Astrocyte (in vitro differentiated cells and primary cell): ENCODE results near the gene NCOA1. TPM values are rescaled to one million over a fixed set of nuclear protein-coding genes. Genes with fewer than 3 reads are reported as not detected.

ENCODE experiments used
- DNase-seq: peaks from one replicate; pipeline ENCODE4 v3.0.0-alpha.2; 2010; ENCODE audit warnings: low read depth
- FAIRE-seq: peaks from 2 replicates; lab custom pipeline; 2011; peaks lifted over from hg19 to GRCh38; lab: Jason Lieb, UNC
- H2AFZ ChIP-seq: 2 replicates; pipeline ENCODE4 v1.6.0; 2012; ENCODE audit warnings: low read depth, low read length, inconsistent platforms
- H3K27ac ChIP-seq: 2 replicates; pipeline ENCODE4 v1.5.1; 2011; ENCODE audit warnings: low read depth, low read length, inconsistent platforms
- H3K27me3 ChIP-seq: 2 replicates; pipeline ENCODE4 v1.6.0; 2011; ENCODE audit warnings: low read length, inconsistent platforms; ENCODE audit not compliant: insufficient read depth
- H3K36me3 ChIP-seq: 2 replicates; pipeline ENCODE4 v1.5.1; 2011; ENCODE audit warnings: low read length, inconsistent platforms; ENCODE audit not compliant: insufficient read depth
- H3K4me1 ChIP-seq: 2 replicates; pipeline ENCODE4 v1.5.1; 2011; ENCODE audit warnings: low read length, inconsistent platforms; ENCODE audit not compliant: insufficient read depth
- H3K4me2 ChIP-seq: 2 replicates; pipeline ENCODE4 v1.6.0; 2012; ENCODE audit warnings: low read length, inconsistent platforms
- H3K4me3 ChIP-seq: 2 replicates; pipeline ENCODE4 v1.5.1; 2011; ENCODE audit warnings: low read depth, mild to moderate bottlenecking, low read length, inconsistent platforms; ENCODE audit not compliant: insufficient read depth
- H3K79me2 ChIP-seq: 2 replicates; pipeline ENCODE4 v1.6.0; 2012; ENCODE audit warnings: mild to moderate bottlenecking, low read length, inconsistent platforms; ENCODE audit not compliant: insufficient read depth
- H3K9ac ChIP-seq: 2 replicates; pipeline ENCODE4 v1.6.0; 2012; ENCODE audit warnings: mild to moderate bottlenecking, low read length, inconsistent platforms
- H3K9me3 ChIP-seq: 2 replicates; pipeline ENCODE4 v1.5.1; 2012; ENCODE audit warnings: low read depth, mild to moderate bottlenecking, low read length, inconsistent platforms; ENCODE audit not compliant: insufficient read depth
- H4K20me1 ChIP-seq: 2 replicates; pipeline ENCODE4 v1.6.0; 2012; ENCODE audit warnings: low read length, inconsistent platforms; ENCODE audit not compliant: insufficient read depth
- H3K27ac Mint-ChIP-seq: one replicate; pipeline ENCODE4 v1.8.0; 2021; ENCODE audit warnings: mild to moderate bottlenecking, mixed read lengths; ENCODE audit not compliant: unreplicated experiment
- H3K27me3 Mint-ChIP-seq: one replicate; pipeline ENCODE4 v1.8.0; 2021; ENCODE audit warnings: low read depth, mixed read lengths; ENCODE audit not compliant: unreplicated experiment
- H3K36me3 Mint-ChIP-seq: one replicate; pipeline ENCODE4 v1.8.0; 2021; ENCODE audit warnings: low read depth, mixed read lengths; ENCODE audit not compliant: unreplicated experiment
- H3K4me1 Mint-ChIP-seq: one replicate; pipeline ENCODE4 v1.8.0; 2021; ENCODE audit warnings: low read depth, mixed read lengths; ENCODE audit not compliant: unreplicated experiment
- H3K4me3 Mint-ChIP-seq: one replicate; pipeline ENCODE4 v1.8.0; 2021; ENCODE audit warnings: mild to moderate bottlenecking, moderate library complexity, mixed read lengths; ENCODE audit not compliant: unreplicated experiment
- H3K9me3 Mint-ChIP-seq: one replicate; pipeline ENCODE4 v1.8.0; 2021; ENCODE audit warnings: mild to moderate bottlenecking, mixed read lengths; ENCODE audit not compliant: unreplicated experiment
- EZH2 ChIP-seq: IDR thresholded peaks from 2 replicates; pipeline ENCODE4 v1.6.1; 2012; ENCODE audit warnings: mild to moderate bottlenecking, low read length, inconsistent platforms; ENCODE audit not compliant: insufficient read depth
- total RNA-seq: library from RNA; stranded (reverse); gene quantifications from 2 replicates; pipeline ENCODE4 v1.2.1, GENCODE V29; 2021
- TF ChIP-seq, protein P1 (sequence below): IDR thresholded peaks from 2 replicates; pipeline ENCODE4 v1.5.1; 2011; ENCODE audit warnings: low read depth, mild to moderate bottlenecking, inconsistent platforms, low read length, moderate library complexity; ENCODE audit not compliant: insufficient read depth

Gene NCOA1
- total RNA-seq, 1 donor from 2014 or later, result 14.7 TPM

DNA sequence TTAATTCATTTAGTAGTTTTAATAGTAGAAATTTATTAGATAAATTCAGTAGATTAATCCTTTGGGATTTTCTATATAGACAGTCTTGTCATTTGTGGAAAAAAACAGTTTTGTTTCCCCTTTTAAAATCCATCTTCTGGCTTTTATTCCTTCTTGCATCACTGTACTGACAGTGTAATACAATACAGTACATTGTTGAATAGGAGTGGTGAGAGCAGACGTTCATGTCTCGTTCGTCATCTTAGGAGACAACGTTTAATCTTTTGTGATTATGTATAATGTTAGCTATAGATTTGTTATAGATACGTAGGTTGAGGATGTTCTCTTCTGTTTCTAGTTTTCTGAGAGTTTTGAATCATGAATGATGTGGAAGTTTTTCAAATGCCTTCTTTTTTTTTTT, 61.8 kb downstream of the NCOA1 start:
- H3K27me3 Mint-ChIP-seq, result no peaks in the 10 kb centered on the region
- H3K27me3 ChIP-seq, result no peaks in the 10 kb centered on the region
- no peak for DNase-seq
- no peak overlapping the region for H3K4me3 Mint-ChIP-seq
- peaks cover 8% of the 10 kb centered on the region for H3K36me3 Mint-ChIP-seq
- FAIRE-seq, result no peak
- no peaks in the 10 kb centered on the region for H3K4me1 ChIP-seq
- TF ChIP-seq, protein P1, sequence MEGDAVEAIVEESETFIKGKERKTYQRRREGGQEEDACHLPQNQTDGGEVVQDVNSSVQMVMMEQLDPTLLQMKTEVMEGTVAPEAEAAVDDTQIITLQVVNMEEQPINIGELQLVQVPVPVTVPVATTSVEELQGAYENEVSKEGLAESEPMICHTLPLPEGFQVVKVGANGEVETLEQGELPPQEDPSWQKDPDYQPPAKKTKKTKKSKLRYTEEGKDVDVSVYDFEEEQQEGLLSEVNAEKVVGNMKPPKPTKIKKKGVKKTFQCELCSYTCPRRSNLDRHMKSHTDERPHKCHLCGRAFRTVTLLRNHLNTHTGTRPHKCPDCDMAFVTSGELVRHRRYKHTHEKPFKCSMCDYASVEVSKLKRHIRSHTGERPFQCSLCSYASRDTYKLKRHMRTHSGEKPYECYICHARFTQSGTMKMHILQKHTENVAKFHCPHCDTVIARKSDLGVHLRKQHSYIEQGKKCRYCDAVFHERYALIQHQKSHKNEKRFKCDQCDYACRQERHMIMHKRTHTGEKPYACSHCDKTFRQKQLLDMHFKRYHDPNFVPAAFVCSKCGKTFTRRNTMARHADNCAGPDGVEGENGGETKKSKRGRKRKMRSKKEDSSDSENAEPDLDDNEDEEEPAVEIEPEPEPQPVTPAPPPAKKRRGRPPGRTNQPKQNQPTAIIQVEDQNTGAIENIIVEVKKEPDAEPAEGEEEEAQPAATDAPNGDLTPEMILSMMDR, result no peak
- TF ChIP-seq EZH2, result no peak
- H3K9me3 ChIP-seq, result no peaks in the 10 kb centered on the region
- no peak overlapping the region for H3K4me2 ChIP-seq
- H3K9me3 Mint-ChIP-seq, result peaks cover 13% of the 10 kb centered on the region
- H3K27ac ChIP-seq, result no peak overlapping the region
- H3K27ac Mint-ChIP-seq, result no peak overlapping the region
- H2AFZ ChIP-seq, result no peak overlapping the region
- H3K9ac ChIP-seq, result no peak overlapping the region
- H3K4me1 Mint-ChIP-seq, result no peaks in the 10 kb centered on the region
- peaks cover 4% of the 10 kb centered on the region for H3K36me3 ChIP-seq
- H3K79me2 ChIP-seq, result peaks cover 3% of the 10 kb centered on the region
- H4K20me1 ChIP-seq, result no peaks in the 10 kb centered on the region
- H3K4me3 ChIP-seq, result no peak overlapping the region

DNA sequence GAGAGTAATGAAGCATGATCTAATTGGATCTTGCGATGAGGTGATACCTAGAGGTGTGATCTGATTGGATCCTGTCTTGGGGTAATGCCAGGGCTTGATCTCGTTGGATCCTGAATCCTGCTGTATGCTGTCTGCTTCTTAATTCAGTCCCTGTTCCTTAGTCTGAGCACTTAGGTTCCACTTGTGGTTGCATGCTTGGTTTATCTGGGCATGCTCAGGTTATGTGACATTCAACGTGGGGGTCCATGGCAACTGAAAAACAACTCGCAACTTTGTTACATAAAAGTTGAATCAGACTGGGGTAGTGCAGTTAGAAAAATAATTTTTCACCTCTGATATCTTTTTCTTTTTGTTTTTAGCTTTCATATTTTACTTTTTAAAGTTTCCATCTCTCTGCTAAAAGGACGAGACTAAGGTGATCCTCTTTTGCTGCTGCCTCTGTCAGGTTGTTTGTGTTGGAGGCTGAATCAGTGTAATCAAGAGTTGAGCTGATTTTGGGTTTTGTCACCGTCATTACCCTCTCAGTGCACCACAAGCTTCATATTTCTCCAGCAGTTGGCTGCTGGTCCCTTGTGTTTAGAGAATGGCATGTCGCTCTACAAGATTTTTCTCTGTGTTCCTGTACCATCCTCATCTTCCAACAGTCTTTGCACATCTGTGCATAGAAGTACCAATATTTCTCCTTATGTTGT, 67.9 kb downstream of the NCOA1 start:
- TF ChIP-seq, protein P1, result no peak
- no peak for TF ChIP-seq EZH2
- FAIRE-seq (no peak), DNase-seq (no peak)
- H3K27ac Mint-ChIP-seq, result peak overlapping the region; percentile 15
- no peak overlapping the region for H3K27ac ChIP-seq
- no peaks in the 10 kb centered on the region for H3K79me2 ChIP-seq
- H3K4me3 ChIP-seq, result no peak overlapping the region
- peaks cover 4% of the 10 kb centered on the region for H3K36me3 ChIP-seq
- no peaks in the 10 kb centered on the region for H3K9me3 ChIP-seq
- H3K4me3 Mint-ChIP-seq, result no peak overlapping the region
- no peak overlapping the region for H3K9ac ChIP-seq
- peaks cover 5% of the 10 kb centered on the region for H3K4me1 Mint-ChIP-seq
- no peaks in the 10 kb centered on the region for H3K27me3 ChIP-seq
- peaks cover 2% of the 10 kb centered on the region for H3K36me3 Mint-ChIP-seq
- H3K4me1 ChIP-seq, result no peaks in the 10 kb centered on the region
- H3K27me3 Mint-ChIP-seq, result no peaks in the 10 kb centered on the region
- H4K20me1 ChIP-seq, result peaks cover 18% of the 10 kb centered on the region
- no peak overlapping the region for H2AFZ ChIP-seq
- H3K9me3 Mint-ChIP-seq, result peaks cover 3% of the 10 kb centered on the region
- H3K4me2 ChIP-seq, result no peak overlapping the region

DNA sequence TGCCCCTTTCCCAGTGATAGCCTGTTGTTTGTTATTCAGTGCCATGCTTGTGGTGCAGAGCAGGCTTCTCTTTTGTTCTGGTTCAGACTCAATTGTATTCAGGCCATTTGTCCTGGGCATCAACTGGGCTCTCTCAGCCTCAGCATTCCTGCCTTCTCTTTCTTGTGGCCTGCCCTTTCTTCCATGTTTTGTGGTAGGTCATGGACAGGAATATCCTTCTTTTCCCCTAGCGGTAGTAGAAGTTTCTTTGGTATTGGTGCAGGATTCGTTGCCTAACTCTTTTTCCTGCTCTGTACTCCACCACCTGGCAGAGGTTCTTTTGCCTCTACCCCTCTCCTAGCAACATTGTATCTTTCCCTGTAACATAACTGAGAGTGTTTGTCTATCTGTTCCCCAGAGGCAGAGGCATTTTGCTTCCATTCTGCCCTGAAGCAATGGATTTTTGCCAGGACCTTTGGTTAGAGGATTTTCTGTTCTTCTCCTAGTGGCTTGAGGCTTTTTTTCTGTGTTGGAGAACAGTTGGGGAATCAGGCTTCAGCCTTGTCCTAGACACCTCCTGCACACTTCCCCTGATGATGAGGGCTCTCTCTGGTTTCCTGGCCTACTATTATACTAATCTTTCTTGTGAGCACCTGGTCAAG, 68.5 kb downstream of the NCOA1 start:
- Histone ChIP-seq H3K27ac (no peak overlapping the region), H3K9ac (no peak overlapping the region), H3K36me3 (peaks cover under 1% of the 10 kb centered on the region), H3K9me3 (no peaks in the 10 kb centered on the region), H4K20me1 (peaks cover 18% of the 10 kb centered on the region), H3K79me2 (no peaks in the 10 kb centered on the region), H3K4me3 (no peak overlapping the region), H3K27me3 (no peaks in the 10 kb centered on the region), H2AFZ (no peak overlapping the region), H3K4me1 (no peaks in the 10 kb centered on the region), H3K4me2 (no peak overlapping the region)
- H3K4me3 Mint-ChIP-seq, result no peak overlapping the region
- FAIRE-seq (no peak), DNase-seq (peak; percentile 8)
- no peaks in the 10 kb centered on the region for H3K27me3 Mint-ChIP-seq
- H3K9me3 Mint-ChIP-seq, result peaks cover 1% of the 10 kb centered on the region
- TF ChIP-seq, protein P1, result no peak
- no peak for TF ChIP-seq EZH2
- peaks cover 2% of the 10 kb centered on the region for H3K36me3 Mint-ChIP-seq
- peaks cover 5% of the 10 kb centered on the region for H3K4me1 Mint-ChIP-seq
- H3K27ac Mint-ChIP-seq, result no peak overlapping the region
